Type B pancreatic cell (in vitro differentiated cells): ENCODE data around the gene UNCX. TPM values are rescaled to one million over a fixed set of nuclear protein-coding genes. Genes with fewer than 3 reads are reported as not detected.

Experiments
- DNase-seq: peaks from one replicate; pipeline ENCODE4 v3.0.0; 2021; ENCODE audit warnings: mixed read lengths; ENCODE audit not compliant: unreplicated experiment; ENCODE audit errors: extremely low spot score
- H3K27ac Mint-ChIP-seq: 2 replicates; pipeline ENCODE4 v1.8.0; 2021; ENCODE audit warnings: mild to moderate bottlenecking, mixed read lengths
- H3K27me3 Mint-ChIP-seq: 2 replicates; pipeline ENCODE4 v1.8.0; 2021; ENCODE audit warnings: mixed read lengths
- H3K36me3 Mint-ChIP-seq: 2 replicates; pipeline ENCODE4 v1.8.0; 2021; ENCODE audit warnings: mixed read lengths
- H3K4me1 Mint-ChIP-seq: one replicate; pipeline ENCODE4 v1.8.0; 2021; ENCODE audit warnings: mixed read lengths; ENCODE audit not compliant: unreplicated experiment
- H3K4me3 Mint-ChIP-seq: 2 replicates; pipeline ENCODE4 v1.8.0; 2021; ENCODE audit warnings: mild to moderate bottlenecking, mixed read lengths
- H3K9me3 Mint-ChIP-seq: 2 replicates; pipeline ENCODE4 v1.8.0; 2021; ENCODE audit warnings: mixed read lengths
- CTCF ChIP-seq: fragments of 200-600 bp; sonication (generic); conservative IDR thresholded peaks from 2 replicates; pipeline ENCODE4 v1.5.0; 2021; ENCODE audit warnings: antibody characterized with exemption, mild to moderate bottlenecking
- total RNA-seq: library from RNA; stranded (reverse); gene quantifications from 2 replicates; pipeline ENCODE4 v1.2.1, GENCODE V29; 2021; ENCODE audit warnings: low replicate concordance

Gene UNCX
- total RNA-seq, 1 donor from 2014 or later: 0.48 TPM

- Mint-ChIP-seq H3K9me3 (no peaks in the 10 kb centered on the region), H3K4me3 (no peak overlapping the region), H3K27me3 (peaks cover 25% of the 10 kb centered on the region), H3K36me3 (no peaks in the 10 kb centered on the region), H3K4me1 (no peaks in the 10 kb centered on the region), H3K27ac (no peak overlapping the region)
- no peak for TF ChIP-seq CTCF
- DNase-seq: no peak
Observed at GRCh38 chr7:1282679-1283078, 50.0 kb downstream of the UNCX start.

- TF ChIP-seq CTCF: no peak
- no peaks in the 10 kb centered on the region for H3K4me1 Mint-ChIP-seq
Observed at GRCh38 chr7:1283337-1283736, 50.7 kb downstream of the UNCX start.

GRCh38 chr7:1283941-1284742 is 51.5 kb downstream of the UNCX start:
- Mint-ChIP-seq H3K9me3 (no peaks in the 10 kb centered on the region), H3K27ac (no peak overlapping the region), H3K27me3 (peaks cover 16% of the 10 kb centered on the region), H3K4me1 (no peaks in the 10 kb centered on the region), H3K4me3 (no peak overlapping the region), H3K36me3 (no peaks in the 10 kb centered on the region)
- TF ChIP-seq CTCF: no peak
- no peak for DNase-seq

More at GRCh38 chr7:1283337-1283736, 50.7 kb downstream of the UNCX start:
- Mint-ChIP-seq H3K27ac (no peak overlapping the region), H3K9me3 (no peaks in the 10 kb centered on the region), H3K36me3 (no peaks in the 10 kb centered on the region), H3K27me3 (peaks cover 22% of the 10 kb centered on the region), H3K4me3 (no peak overlapping the region)
- DNase-seq: no peak

- H3K27me3 Mint-ChIP-seq: peaks cover 18% of the 10 kb centered on the region
- no peak overlapping the region for H3K4me3 Mint-ChIP-seq
- H3K4me1 Mint-ChIP-seq: peaks cover 8% of the 10 kb centered on the region
- TF ChIP-seq CTCF: no peak
- DNase-seq: no peak
- H3K36me3 Mint-ChIP-seq: no peaks in the 10 kb centered on the region
- no peaks in the 10 kb centered on the region for H3K9me3 Mint-ChIP-seq
- H3K27ac Mint-ChIP-seq: no peak overlapping the region
Observed at GRCh38 chr7:1284743-1285458, 52.2 kb downstream of the UNCX start.

- DNase-seq: no peak
- Mint-ChIP-seq H3K27me3 (peaks cover 17% of the 10 kb centered on the region), H3K4me1 (peaks cover 12% of the 10 kb centered on the region), H3K4me3 (no peak overlapping the region), H3K36me3 (no peaks in the 10 kb centered on the region), H3K9me3 (no peaks in the 10 kb centered on the region), H3K27ac (no peak overlapping the region)
- no peak for TF ChIP-seq CTCF
Observed at GRCh38 chr7:1285556-1286301, 53.1 kb downstream of the UNCX start.

Other genes starting within 250 kb of the UNCX start
- gene CYP2W1, start 249.7 kb upstream of the UNCX start, total RNA-seq: 13.6 and 15.3 TPM in 2 replicates
- gene GPR146, start 188.3 kb upstream of the UNCX start, total RNA-seq: 1.2 TPM in 2 replicates
- gene GPER1, start 144.8 kb upstream of the UNCX start, total RNA-seq: 2.5 and 5.0 TPM in 2 replicates
- gene ZFAND2A, start 72.7 kb upstream of the UNCX start, total RNA-seq: 16.1 and 19.4 TPM in 2 replicates
- 5.6 and 12.3 TPM in 2 replicates for gene MICALL2, start 226.6 kb downstream of the UNCX start, total RNA-seq